H1 (cell line): ENCODE data around the gene KMT2E.

Experiments used
- CEBPB ChIP-seq: IDR thresholded peaks from 2 replicates; pipeline ENCODE4 v1.6.1; 2012; ENCODE audit warnings: low read depth, low read length
- EGR1 ChIP-seq: IDR thresholded peaks from 2 replicates; pipeline ENCODE4 v1.6.1; 2011; ENCODE audit warnings: low read depth, low read length, borderline replicate concordance
- NANOG ChIP-seq: IDR thresholded peaks from 2 replicates; pipeline ENCODE4 v1.6.1; 2011; ENCODE audit warnings: low read length, low read depth, mild to moderate bottlenecking, inconsistent platforms; ENCODE audit not compliant: insufficient read depth, poor library complexity, severe bottlenecking
- POLR2A ChIP-seq, 2 experiments: IDR thresholded peaks; 1 replicate in 1 of 2; 2 replicates in 1 of 2; pipeline ENCODE4 v1.6.1; 2011; ENCODE audit warnings: low read depth in 2 of 2, low read length in 2 of 2, mild to moderate bottlenecking in 2 of 2; ENCODE audit errors: control extremely low read depth in 1 of 2
- TBP ChIP-seq: IDR thresholded peaks from 2 replicates; pipeline ENCODE4 v1.6.1; 2011; ENCODE audit warnings: low read depth, low read length, improper control_type of control experiment
- TF ChIP-seq, protein P1 (sequence below): IDR thresholded peaks from 2 replicates; pipeline ENCODE4 v1.6.1; 2011; ENCODE audit warnings: low read depth, mild to moderate bottlenecking, low read length; ENCODE audit not compliant: insufficient read depth
- TF ChIP-seq, protein P2 (sequence below), 3 experiments: IDR thresholded peaks; 1 replicate in 2 of 3; 2 replicates in 1 of 3; pipeline versions ENCODE4 v1.5.1 to v1.6.1; 2011; ENCODE audit warnings: low read length in 3 of 3, mild to moderate bottlenecking in 3 of 3, inconsistent platforms in 2 of 3, low read depth in 1 of 3, moderate library complexity in 1 of 3; ENCODE audit not compliant: insufficient read depth in 1 of 3; ENCODE audit errors: control extremely low read depth in 1 of 3
- TF ChIP-seq, protein P3 (sequence below): IDR thresholded peaks from 2 replicates; pipeline ENCODE4 v1.6.1; 2012; ENCODE audit warnings: inconsistent platforms

DNA sequence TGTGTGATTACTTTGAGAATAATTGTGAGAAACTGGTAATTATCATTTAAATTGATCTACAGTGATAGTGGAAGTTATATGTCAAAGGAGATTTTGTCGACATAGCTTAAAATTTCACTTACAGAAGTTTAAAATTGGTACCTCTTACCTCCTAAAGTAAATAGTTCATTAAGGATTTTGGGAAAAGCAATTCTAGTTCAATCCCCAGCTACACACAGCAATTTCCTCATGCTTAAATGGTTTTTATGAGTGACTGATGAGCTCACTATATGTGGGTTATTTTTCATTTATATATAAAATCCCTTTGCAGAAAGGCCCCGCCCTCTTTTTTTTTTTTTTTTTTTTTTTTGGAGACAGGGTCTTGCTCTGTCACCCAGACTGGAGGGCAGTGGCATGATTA, 12.7 kb downstream of the KMT2E start:
- TF ChIP-seq, protein P1, sequence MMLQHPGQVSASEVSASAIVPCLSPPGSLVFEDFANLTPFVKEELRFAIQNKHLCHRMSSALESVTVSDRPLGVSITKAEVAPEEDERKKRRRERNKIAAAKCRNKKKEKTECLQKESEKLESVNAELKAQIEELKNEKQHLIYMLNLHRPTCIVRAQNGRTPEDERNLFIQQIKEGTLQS, result no peak
- TF ChIP-seq, protein P2, sequence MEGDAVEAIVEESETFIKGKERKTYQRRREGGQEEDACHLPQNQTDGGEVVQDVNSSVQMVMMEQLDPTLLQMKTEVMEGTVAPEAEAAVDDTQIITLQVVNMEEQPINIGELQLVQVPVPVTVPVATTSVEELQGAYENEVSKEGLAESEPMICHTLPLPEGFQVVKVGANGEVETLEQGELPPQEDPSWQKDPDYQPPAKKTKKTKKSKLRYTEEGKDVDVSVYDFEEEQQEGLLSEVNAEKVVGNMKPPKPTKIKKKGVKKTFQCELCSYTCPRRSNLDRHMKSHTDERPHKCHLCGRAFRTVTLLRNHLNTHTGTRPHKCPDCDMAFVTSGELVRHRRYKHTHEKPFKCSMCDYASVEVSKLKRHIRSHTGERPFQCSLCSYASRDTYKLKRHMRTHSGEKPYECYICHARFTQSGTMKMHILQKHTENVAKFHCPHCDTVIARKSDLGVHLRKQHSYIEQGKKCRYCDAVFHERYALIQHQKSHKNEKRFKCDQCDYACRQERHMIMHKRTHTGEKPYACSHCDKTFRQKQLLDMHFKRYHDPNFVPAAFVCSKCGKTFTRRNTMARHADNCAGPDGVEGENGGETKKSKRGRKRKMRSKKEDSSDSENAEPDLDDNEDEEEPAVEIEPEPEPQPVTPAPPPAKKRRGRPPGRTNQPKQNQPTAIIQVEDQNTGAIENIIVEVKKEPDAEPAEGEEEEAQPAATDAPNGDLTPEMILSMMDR (IDR thresholded peaks at IDR 0.05; ENCODE audit: control extremely low read depth in 1 of 3, insufficient read depth in 1 of 3, low read depth in 1 of 3, low read length in 3 of 3), result no peak
- TF ChIP-seq EGR1 (no peak), NANOG (no peak), POLR2A (IDR thresholded peaks at IDR 0.05; ENCODE audit: control extremely low read depth in 1 of 2, low read depth in 2 of 2, low read length in 2 of 2) (no peak), CEBPB (no peak), TBP (no peak)
- TF ChIP-seq, protein P3, sequence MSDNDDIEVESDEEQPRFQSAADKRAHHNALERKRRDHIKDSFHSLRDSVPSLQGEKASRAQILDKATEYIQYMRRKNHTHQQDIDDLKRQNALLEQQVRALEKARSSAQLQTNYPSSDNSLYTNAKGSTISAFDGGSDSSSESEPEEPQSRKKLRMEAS, result no peak
